Measurements from ENCODE around the gene PLCL1.

Gene PLCL1

DNA sequence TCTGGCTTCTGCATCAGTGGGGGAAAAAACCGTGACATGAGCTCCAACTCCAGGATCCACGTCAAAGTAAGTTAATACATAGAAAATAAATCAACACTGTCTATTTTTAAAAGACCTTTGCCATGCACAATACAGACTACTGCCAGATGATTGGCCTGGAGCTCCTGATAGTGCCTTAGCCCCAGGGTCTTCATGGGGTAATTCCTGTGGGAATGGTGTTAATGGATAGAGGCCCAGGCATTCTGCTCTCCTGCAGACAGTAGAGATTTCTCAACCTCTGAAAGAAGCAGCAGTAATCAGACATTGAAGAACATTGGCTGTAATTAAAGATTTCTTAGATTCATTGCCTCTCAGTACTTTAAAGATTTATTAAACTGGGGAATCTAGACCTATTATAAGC is 4.3 kb upstream of the PLCL1 start:
- peaks cover 20% of the 10 kb centered on the region for H3K4me1 Mint-ChIP-seq (ENCODE audit: low read depth)
- peaks cover 11% of the 10 kb centered on the region for H3K27me3 Mint-ChIP-seq
- no peak overlapping the region for H3K27ac Mint-ChIP-seq
- no peak overlapping the region for H3K4me3 Mint-ChIP-seq
- no peaks in the 10 kb centered on the region for H3K9me3 Mint-ChIP-seq
- peaks cover 2% of the 10 kb centered on the region for H3K36me3 Mint-ChIP-seq (ENCODE audit: low read depth)
- no peak for DNase-seq

DNA sequence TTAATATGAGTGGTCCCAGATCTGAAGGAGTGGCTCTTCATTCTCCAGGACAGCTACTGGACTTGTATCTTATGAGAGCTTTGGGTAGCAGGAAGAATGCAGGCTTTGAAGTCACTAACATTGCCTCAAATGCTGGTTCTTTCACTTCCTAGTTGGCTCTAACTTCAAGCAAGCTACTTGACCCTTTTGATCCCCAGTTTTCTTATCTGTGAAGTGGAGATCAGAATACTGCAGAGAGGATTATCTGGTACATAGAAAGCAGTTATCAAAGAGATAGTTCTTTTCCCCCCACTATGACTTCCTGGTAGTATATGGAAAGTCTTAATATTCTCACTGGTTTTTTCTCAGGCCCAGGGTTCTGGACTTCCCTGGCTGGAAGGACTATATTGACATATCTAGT is 3.4 kb upstream of the PLCL1 start:
- Mint-ChIP-seq H3K27ac (no peak overlapping the region), H3K36me3 (ENCODE audit: low read depth) (peaks cover 2% of the 10 kb centered on the region), H3K9me3 (no peaks in the 10 kb centered on the region), H3K4me1 (ENCODE audit: low read depth) (peaks cover 21% of the 10 kb centered on the region), H3K4me3 (no peak overlapping the region), H3K27me3 (peaks cover 11% of the 10 kb centered on the region)
- DNase-seq, result no peak

DNA sequence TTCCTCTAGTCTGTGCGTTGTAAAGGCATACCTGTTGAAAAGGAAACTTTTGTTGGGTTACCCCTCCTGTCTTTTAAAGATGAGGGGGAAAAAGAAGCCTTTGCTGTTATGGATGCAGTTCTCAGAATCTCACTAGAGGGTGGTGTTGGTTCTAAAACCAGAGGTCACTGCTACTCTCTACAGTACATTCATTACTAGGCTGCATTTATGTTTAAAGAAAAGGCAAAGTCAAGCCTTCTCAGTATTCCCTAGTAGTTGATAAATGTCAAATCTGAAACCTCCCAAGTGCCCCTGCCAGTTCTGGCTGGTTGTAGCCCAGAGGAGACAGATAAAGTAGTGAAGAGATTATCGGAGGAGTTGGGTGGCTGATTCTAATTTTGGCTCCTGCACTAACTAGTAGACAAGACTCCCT is 1.4 kb upstream of the PLCL1 start:
- peaks cover 5% of the 10 kb centered on the region for H3K27me3 Mint-ChIP-seq

DNA sequence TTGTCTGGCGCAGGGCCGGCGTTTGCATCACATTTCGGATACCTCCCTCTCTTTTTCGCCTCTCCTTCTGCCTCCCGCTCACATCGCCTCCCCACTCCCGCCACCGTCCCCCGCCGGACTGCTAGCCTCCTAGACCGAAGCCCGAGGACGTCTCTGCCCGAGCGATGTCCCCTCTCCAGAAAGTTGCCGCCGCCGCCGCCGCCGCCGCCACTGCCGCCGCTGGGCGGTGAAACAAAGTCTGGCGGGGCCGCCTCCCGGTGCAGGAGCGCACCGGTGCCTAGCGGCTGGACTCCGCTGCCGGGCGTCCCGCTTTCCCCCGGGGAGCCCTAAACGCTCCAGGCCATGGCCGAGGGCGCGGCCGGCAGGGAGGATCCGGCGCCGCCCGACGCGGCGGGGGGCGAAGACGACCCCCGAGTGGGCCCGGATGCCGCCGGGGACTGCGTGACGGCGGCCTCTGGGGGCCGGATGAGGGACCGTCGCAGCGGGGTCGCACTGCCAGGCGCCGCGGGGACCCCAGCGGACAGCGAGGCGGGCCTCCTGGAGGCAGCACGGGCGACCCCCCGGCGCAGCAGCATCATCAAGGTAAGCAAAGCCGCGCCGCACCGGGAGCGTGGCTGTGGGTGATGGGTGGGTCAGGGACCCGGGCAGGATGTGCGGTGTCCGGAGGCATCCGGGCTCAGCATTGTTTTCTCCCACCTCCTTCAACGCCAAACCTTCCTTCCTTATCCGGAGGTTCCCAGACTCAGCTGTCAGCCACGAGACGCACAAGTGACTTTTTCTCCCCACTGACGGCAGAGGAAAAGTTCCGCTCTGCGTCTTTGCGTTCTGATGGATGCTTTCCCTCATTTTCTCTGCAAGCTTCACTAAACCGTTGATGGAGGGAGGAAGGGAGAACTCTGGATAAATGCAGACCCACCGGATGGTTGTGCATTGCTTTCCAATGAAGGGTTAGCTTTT is 643 bp downstream of the PLCL1 start:
- Mint-ChIP-seq H3K27me3 (no peaks in the 10 kb centered on the region), H3K27ac (peak overlapping the region; percentile 81), H3K4me1 (ENCODE audit: low read depth) (peaks cover 53% of the 10 kb centered on the region), H3K4me3 (peak overlapping the region; percentile 91), H3K36me3 (ENCODE audit: low read depth) (peaks cover 2% of the 10 kb centered on the region), H3K9me3 (no peaks in the 10 kb centered on the region)
- peak; percentile 72 for DNase-seq

More for the DNA sequence above, 1.4 kb upstream of the PLCL1 start:
- no peaks in the 10 kb centered on the region for H3K9me3 Mint-ChIP-seq
- no peak overlapping the region for H3K27ac Mint-ChIP-seq
- no peak overlapping the region for H3K4me3 Mint-ChIP-seq
- peaks cover 36% of the 10 kb centered on the region for H3K4me1 Mint-ChIP-seq (ENCODE audit: low read depth)
- no peak for DNase-seq
- H3K36me3 Mint-ChIP-seq (ENCODE audit: low read depth), result peaks cover 2% of the 10 kb centered on the region

DNA sequence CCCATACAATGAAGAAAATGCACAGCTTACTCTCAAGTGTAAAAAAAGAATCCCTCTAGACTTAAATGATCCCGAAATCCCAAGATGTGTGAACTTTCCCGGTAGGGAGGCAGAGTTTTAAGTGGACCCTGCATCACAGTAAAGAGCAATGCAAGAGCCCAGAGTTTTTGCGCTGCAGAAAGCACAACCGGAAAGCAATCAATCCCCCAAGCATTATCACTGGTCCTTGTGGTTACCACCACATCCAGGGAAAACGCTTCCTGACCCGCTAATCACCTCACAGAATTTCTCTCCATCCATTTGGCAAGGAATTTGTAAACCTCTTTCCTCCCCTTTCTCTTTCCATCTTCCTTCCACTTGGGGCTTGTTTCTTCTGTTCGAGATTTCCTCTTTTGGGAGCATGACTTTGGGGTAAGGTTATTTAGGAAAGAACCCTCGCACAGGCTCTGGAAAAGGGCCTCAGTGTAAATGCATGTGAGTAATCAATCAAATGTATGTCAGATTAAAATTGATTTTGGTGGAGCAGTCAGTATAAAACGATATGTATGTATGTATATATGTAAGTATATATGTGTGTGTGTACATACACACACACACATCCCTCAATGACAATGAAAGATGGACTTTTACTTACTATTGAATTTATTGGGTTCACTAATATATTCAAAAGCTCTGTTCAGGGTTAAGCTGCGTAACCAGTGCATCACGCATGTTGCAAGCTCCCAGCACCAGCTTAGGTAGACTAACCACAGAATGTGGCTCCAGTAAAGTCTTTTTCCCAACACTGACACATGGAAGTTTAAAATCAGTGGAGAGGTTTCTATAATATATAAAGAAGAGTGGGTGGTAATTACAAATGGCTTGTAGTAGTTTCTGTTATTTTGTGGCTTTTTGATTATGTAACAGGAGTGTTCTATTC is 1.6 kb downstream of the PLCL1 start:
- DNase-seq, result no peak
- no peaks in the 10 kb centered on the region for H3K27me3 Mint-ChIP-seq
- H3K4me3 Mint-ChIP-seq, result peak overlapping the region; percentile 80
- H3K27ac Mint-ChIP-seq, result peak overlapping the region; percentile 8
- H3K9me3 Mint-ChIP-seq, result no peaks in the 10 kb centered on the region
- peaks cover 59% of the 10 kb centered on the region for H3K4me1 Mint-ChIP-seq (ENCODE audit: low read depth)
- H3K36me3 Mint-ChIP-seq (ENCODE audit: low read depth), result peaks cover 2% of the 10 kb centered on the region

DNA sequence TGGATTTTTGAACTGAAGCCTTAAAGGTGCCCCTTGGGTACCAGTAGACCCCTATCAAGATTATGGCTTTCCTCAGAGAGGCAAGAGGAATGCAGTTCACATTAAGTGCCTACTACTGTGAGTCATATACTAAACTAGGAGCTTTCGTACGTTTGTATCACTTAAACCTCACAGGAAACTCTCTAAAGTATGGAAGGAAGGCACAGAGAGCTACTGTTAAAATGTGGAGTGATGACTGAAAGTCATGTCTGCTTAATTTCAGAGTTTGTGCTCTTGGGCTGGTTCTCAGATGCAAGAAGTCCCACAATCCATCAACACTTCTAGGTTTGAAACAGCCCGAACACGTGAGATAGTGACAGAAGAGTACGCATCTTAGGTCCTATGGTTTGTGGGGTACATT is 4.7 kb downstream of the PLCL1 start:
- Mint-ChIP-seq H3K4me1 (ENCODE audit: low read depth) (peaks cover 56% of the 10 kb centered on the region), H3K36me3 (ENCODE audit: low read depth) (peaks cover 2% of the 10 kb centered on the region), H3K4me3 (no peak overlapping the region), H3K27me3 (no peaks in the 10 kb centered on the region), H3K27ac (peak overlapping the region; percentile 10), H3K9me3 (no peaks in the 10 kb centered on the region)
- no peak for DNase-seq

DNA sequence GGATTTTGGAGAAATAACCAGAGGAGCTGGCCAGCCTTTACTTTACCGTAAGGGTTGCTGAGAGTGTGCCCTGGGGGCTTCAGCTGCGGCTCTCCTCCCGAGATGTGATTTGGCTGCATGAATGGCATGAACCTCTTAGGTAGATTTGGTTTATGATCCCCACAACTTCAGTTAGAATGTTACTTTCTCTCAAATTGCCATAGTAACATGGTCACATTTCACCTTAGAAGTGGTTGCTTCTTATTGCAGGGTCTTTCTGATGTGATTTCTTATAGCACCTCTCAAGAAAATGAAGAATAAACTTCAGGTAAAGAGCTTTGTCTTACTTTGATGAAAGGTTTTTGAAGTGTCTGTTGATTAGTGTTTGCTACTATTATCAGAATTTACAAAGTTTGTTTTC is 5.6 kb downstream of the PLCL1 start:
- Mint-ChIP-seq H3K4me1 (ENCODE audit: low read depth) (peaks cover 63% of the 10 kb centered on the region), H3K27me3 (no peaks in the 10 kb centered on the region), H3K36me3 (ENCODE audit: low read depth) (no peaks in the 10 kb centered on the region), H3K4me3 (no peak overlapping the region), H3K9me3 (no peaks in the 10 kb centered on the region), H3K27ac (no peak overlapping the region)
- no peak for DNase-seq

DNA sequence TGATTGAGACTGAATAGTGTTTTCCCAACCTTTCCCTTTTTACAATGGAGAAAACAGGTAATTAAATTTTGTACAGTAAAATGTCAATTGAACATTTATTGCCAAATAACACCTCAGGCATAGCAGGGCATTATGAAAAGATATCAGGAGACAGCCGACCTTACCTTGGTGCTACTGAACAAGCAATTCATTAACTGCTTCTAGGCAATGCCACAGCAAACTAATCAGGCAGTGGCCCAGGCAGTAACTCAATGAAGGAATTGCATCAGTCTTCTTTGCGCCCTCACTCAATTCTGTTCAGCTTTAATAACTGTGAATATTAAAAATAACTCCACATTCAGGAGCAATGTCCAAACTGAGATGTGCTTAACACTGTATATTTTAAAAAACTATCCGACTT is 6.1 kb downstream of the PLCL1 start:
- DNase-seq, result no peak

DNA sequence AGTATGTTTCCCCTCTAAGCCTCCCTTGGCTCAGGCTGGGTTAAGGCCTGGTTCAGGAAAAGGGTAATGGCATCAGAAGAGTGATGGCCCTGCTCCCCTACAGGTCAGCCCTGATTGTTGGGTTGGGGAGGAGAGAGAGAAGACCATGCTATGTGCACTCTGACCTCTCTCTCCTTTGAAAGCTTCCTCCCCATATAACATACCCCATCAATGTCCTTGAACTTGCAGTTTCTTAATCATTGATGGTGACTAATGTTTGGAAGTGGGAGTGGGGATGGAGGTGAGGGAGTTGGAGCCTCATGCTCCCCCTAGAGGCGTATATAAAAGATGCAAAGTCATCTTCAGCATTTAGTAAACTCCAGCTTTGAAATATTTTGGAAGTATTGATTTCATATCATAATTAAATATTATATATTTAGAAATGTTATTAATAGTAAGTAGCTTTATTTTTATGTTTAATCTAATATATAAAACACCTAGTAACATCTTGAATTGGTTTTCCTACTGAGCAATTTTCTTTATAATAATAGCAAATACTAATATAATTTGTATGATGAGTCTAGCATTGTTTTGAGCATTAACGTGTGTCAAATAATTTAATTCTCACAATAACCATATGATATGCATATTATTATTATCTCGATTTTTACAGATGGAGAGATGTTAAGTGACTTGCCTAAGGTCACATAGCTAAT is 8.8 kb downstream of the PLCL1 start:
- H3K36me3 Mint-ChIP-seq (ENCODE audit: low read depth), result no peaks in the 10 kb centered on the region

More for the DNA sequence above, 6.1 kb downstream of the PLCL1 start:
- Mint-ChIP-seq H3K27ac (no peak overlapping the region), H3K36me3 (ENCODE audit: low read depth) (no peaks in the 10 kb centered on the region), H3K4me3 (no peak overlapping the region), H3K9me3 (no peaks in the 10 kb centered on the region), H3K4me1 (ENCODE audit: low read depth) (peaks cover 64% of the 10 kb centered on the region), H3K27me3 (no peaks in the 10 kb centered on the region)

DNA sequence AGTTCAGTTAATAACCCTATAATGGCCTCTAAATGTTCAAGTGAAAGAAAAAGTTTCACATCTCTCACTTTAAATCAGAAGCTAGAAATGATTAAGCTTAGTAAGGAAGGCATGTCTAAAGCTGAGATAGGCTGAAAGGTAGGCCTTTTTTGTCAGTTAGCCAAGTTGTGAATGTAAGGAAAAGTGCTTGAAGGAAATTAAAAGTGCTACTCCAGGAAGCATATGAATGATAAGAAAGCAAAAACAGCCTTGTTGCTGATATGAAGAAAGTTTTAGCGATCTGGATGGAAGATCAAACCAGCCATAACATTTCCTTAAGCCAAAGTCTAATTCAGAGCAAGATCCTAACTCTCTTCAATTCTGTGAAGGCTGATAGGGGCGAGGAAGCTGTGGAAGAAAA is 10.1 kb downstream of the PLCL1 start:
- Mint-ChIP-seq H3K27me3 (no peaks in the 10 kb centered on the region), H3K4me1 (ENCODE audit: low read depth) (peaks cover 46% of the 10 kb centered on the region), H3K4me3 (peak overlapping the region; percentile 25), H3K9me3 (no peaks in the 10 kb centered on the region), H3K27ac (peak overlapping the region; percentile 22), H3K36me3 (ENCODE audit: low read depth) (no peaks in the 10 kb centered on the region)
- DNase-seq, result no peak

More for the DNA sequence above, 8.8 kb downstream of the PLCL1 start:
- H3K4me3 Mint-ChIP-seq, result no peak overlapping the region
- no peak for DNase-seq
- H3K9me3 Mint-ChIP-seq, result no peaks in the 10 kb centered on the region
- H3K27ac Mint-ChIP-seq, result no peak overlapping the region
- H3K4me1 Mint-ChIP-seq (ENCODE audit: low read depth), result peaks cover 45% of the 10 kb centered on the region
- no peaks in the 10 kb centered on the region for H3K27me3 Mint-ChIP-seq

DNA sequence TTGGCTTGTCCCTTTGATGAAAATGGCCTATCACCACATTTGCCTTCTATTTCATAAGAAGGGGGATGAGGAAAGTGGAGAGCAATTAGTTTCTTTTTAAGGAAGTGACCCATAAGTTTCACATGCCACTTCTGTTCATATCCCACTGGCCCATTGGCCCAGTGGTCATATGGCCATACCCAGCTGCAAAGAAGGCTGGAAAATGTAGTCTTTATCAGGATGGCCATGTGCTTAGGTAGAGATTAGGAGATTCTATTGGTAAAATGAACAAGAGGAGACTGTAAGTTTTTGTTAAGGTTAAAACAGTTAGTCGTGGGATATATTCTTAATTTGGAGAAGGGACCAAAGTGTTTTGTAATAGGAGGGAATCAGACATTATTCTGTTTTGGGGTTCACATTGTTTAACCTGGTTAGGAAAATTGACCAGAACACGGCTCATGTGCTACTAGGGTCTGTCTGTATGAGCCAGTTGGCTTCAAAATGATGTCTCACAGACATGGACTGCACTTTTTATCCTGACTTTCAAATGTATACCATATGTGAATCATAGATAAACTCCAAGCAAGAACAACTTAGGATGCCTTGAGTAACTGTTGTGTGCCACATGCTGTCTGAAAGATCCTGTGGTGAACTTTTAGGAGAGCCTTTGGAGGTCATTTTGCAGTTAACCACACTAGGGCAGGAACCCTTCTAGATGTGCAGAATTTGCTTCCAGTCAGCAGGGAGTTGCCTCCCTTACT is 17.3 kb downstream of the PLCL1 start:
- Mint-ChIP-seq H3K27ac (no peak overlapping the region), H3K36me3 (ENCODE audit: low read depth) (no peaks in the 10 kb centered on the region), H3K27me3 (no peaks in the 10 kb centered on the region), H3K4me1 (ENCODE audit: low read depth) (peaks cover 26% of the 10 kb centered on the region), H3K4me3 (no peak overlapping the region), H3K9me3 (no peaks in the 10 kb centered on the region)
- DNase-seq, result no peak

DNA sequence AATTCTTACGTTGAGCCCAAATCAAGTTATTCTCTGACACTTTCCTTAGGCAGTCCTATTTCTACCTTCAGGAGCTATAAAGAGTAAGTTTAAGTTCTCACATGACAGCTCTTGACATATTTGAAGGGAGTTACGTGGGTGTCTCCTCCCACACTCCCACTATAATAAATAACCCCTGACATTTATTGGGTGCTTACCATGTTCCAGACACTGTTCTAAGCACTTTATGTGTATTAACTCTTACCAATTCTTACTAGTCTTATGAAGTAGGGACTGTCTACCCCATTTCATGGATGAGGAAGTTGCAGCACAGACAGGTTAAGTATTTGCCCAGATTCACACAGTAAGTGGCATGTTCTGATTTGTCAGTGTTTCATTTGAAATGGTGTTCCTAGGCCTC is 17.9 kb downstream of the PLCL1 start:
- H3K4me1 Mint-ChIP-seq (ENCODE audit: low read depth), result peaks cover 26% of the 10 kb centered on the region
- no peaks in the 10 kb centered on the region for H3K9me3 Mint-ChIP-seq
- H3K27me3 Mint-ChIP-seq, result no peaks in the 10 kb centered on the region
- no peaks in the 10 kb centered on the region for H3K36me3 Mint-ChIP-seq (ENCODE audit: low read depth)
- no peak overlapping the region for H3K27ac Mint-ChIP-seq
- H3K4me3 Mint-ChIP-seq, result no peak overlapping the region
- no peak for DNase-seq

DNA sequence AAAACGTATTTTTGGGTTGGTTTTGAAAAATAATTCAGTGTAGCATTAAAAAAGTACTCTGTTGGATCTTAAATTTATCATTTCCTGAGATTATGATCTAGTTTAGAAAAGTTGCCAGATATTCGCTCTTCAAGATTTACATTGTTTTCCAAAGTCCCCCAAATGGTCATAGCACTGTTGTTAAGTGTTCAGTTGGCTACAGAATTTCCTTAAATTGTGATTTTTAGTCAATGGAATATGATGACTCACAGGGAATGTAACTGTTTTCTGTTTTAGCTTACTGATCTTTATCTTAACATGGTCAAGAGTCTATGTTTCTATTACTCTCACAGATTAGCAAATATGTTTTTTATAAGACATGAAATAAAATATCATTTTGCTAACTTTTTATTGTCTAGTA is 23.2 kb downstream of the PLCL1 start:
- Mint-ChIP-seq H3K27ac (no peak overlapping the region), H3K4me3 (no peak overlapping the region), H3K4me1 (ENCODE audit: low read depth) (peaks cover 3% of the 10 kb centered on the region), H3K36me3 (ENCODE audit: low read depth) (peaks cover 5% of the 10 kb centered on the region), H3K27me3 (no peaks in the 10 kb centered on the region), H3K9me3 (peaks cover 7% of the 10 kb centered on the region)
- no peak for DNase-seq

Measured in activated T-cell treated with anti-CD3 and anti-CD28 coated beads, Interleukin-2, amount 50 U/mL, for 24 hours (primary cell).